ENCODE data around the gene RPL10A. TPM values are rescaled to one million over a fixed set of nuclear protein-coding genes. Genes with fewer than 3 reads are reported as not detected.
A peak's percentile ranks its signal among the peaks of the same experiment; 100 is the strongest.

RPL10A gene
- total RNA-seq, 1 experiment from 2014 or later = 983 TPM

DNA sequence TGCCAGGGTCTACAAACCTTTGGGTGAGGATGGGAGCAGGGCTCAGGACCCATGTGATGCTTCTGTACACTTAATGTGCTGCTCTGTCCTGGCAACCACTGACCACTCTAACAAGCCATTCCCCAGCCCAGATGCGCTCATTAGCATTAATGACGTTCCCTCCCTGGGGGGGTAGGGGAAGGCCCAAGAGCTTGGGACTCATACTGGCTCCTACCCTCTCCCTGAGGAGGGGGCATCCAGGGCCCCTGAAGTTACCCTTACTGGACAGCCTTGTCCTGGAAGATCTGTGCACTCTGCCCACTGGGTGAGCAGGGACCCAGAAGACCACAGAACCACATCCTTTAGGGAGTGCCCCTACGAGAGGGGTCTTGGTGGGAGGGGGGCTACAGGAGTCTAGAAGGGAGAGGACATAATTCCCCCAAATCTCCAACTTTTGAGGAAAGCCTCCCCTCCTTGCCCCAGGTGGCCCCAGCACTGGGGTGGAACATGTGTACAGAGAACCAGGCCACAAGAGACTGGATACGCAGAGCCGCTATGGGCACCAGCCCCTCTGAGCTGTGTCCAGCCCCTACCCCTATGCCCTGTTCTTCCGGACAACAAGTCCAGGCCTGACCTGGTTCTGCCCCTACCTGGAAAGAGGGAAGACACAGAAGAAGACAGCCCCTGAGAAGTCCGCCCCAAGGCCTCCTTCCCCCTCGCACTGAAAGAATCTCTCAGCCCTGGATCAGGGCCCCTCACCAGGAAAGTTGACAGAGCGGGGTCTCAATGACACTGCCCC lies 27.2 kb downstream of the RPL10A start:
- H3K9me3 ChIP-seq (replicated peaks) = no peaks in the 10 kb centered on the region
- H3K4me1 ChIP-seq (replicated peaks) = peaks cover 71% of the 10 kb centered on the region
- peaks cover 19% of the 10 kb centered on the region for H3K36me3 ChIP-seq
- H3K4me3 ChIP-seq = peak overlapping the region; percentile 84
- no peaks in the 10 kb centered on the region for H3K27me3 ChIP-seq (replicated peaks)
- no peak for DNase-seq (ENCODE audit: low read depth in 1 of 2, low spot score in 2 of 2)
- H3K27ac ChIP-seq = peak overlapping the region; percentile 50

DNA sequence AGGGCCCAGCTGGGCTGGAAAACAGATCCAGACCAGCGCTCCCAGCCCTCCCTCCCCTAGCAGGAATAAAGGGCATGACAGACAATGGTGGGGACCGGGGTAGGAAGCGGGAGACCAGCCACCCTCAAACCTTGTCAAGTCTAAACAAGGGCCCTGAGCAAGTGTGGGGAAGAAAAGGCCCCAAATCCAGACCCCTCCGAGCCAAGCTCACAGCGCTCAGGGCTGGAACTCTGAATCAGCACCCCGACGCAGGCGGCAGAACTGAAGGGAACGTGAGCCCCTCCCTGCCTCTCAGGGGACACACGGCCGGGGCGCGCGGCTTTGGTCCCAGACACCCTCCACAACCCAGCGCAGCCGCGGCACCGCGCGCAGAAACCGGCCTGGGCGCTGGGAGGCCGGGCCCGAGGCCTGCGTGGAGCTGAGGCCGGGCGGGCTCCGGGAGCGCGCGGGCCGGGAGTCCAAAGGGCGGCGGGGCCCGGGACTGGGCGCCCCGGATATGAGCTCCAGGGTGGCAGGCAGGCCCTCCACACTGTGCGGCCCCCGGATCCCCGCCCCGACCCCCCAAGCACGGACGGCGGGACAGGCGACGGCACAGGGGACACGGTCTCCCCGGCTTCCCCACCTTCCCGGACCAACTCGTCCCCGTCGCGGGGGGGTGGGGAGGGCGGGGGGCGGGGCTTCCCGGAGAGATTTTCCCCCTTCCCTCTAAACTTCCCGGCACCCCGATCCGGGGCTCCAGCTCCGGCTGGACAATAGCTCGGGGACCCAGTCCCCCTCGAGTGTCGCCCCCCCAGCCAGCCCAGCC lies 28.0 kb downstream of the RPL10A start:
- H3K27me3 ChIP-seq (replicated peaks) = no peaks in the 10 kb centered on the region
- peak in 1 of 2 experiments; percentile 66 for DNase-seq (ENCODE audit: low read depth in 1 of 2, low spot score in 2 of 2)
- peaks cover 19% of the 10 kb centered on the region for H3K36me3 ChIP-seq
- H3K9me3 ChIP-seq (replicated peaks) = no peaks in the 10 kb centered on the region
- peak overlapping the region; percentile 84 for H3K4me3 ChIP-seq
- peak overlapping the region; percentile 50 for H3K27ac ChIP-seq
- peaks cover 63% of the 10 kb centered on the region for H3K4me1 ChIP-seq (replicated peaks)

DNA sequence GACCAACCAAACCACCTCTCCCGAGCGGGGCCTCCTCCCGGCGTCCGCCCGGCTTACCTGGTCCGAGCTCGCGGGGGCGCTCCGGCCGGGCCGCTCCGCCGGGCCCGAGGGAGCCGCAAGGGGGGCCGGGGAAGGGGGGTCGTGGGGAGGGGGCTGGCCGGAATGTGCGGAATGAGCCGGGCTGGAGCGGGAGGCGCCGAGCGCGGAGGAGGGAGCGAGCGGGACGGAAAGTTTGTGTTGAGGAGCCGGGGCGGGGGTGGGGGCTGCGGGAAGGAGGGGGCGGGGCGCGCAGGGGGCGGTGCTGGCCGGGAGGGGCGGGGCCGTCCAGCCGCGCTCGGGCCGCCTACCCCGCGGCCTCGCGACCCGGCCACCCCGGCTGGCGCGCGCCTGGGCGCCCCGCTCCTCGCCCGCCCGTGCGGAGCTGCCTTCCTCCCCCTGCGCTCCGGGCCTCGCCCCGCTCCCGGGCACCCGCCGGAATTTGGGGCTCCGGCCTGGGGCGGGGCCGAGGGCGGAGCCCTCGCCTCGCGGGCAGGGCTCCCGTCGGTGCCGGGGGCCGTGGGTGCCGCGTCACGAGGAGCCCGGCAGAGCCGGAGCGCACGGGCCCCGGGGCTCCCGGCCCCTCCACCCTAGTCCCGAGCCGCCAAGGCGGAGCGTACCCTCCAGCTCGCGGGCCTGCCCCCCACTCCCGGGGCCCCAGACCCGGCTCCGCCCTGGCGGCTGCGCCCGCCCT lies 28.8 kb downstream of the RPL10A start, which contains the start of gene TEAD3:
TEAD3 (minus strand) TSS at position 239 of the 730 bp plus-strand sequence.
- Histone ChIP-seq H3K4me3 (peak within 1 kb of the TSS; percentile 84), H3K9me3 (replicated peaks) (no peaks in the 10 kb centered on the region), H3K4me1 (replicated peaks) (peaks cover 55% of the 10 kb centered on the region), H3K27ac (peak within 1 kb of the TSS; percentile 76), H3K27me3 (replicated peaks) (no peaks in the 10 kb centered on the region), H3K36me3 (peaks cover 19% of the 10 kb centered on the region)
- peak in 1 of 2 experiments; percentile 74 for DNase-seq (ENCODE audit: low read depth in 1 of 2, low spot score in 2 of 2)

DNA sequence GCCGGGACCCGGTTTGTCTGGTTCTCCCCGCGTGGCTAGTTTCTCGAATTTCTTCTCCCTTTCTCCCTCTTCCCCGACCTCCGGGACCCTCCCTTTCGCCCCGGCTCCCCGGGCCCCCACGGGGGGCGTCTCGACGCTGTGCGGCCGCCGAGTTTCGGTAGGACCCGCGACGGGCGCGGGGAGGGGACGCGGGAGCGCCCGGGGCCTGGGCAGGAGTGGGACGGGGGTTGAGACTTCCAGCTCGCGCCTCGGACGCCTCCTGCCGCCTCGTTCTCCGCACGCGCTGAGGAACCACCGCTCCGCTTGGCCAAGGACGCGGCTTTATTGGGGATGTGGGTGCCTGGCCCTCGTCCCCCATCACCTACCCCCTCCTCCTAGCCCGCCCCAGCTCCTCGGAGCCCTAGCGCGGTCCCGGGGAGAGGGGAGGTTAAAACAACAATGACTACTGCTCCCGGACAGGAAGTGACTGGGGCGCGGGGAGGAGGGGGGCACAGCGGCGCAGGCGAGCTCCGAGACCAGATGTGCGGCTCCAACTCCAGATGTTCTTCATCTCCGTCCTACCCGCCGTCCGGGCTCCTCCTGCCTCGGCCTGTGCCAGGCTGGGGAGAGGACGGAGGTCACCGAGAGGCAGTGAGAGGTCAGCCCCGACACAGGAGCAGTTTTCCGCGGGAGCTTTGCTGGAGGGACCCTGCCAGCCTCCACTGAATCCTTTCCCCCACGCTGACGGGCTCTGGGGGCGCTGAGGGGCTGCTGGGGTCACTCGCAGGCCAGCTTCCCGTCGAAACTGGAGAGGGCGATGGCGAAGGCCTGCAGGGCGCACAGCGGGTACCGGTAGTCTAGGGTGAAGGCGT lies 29.6 kb downstream of the RPL10A start:
- peak; percentile 67 to 68 for DNase-seq (ENCODE audit: low read depth in 1 of 2, low spot score in 2 of 2)
- Histone ChIP-seq H3K4me3 (peak overlapping the region; percentile 84), H3K9me3 (replicated peaks) (no peaks in the 10 kb centered on the region), H3K36me3 (peaks cover 19% of the 10 kb centered on the region), H3K4me1 (replicated peaks) (peaks cover 48% of the 10 kb centered on the region), H3K27me3 (replicated peaks) (no peaks in the 10 kb centered on the region), H3K27ac (peak overlapping the region; percentile 76)

DNA sequence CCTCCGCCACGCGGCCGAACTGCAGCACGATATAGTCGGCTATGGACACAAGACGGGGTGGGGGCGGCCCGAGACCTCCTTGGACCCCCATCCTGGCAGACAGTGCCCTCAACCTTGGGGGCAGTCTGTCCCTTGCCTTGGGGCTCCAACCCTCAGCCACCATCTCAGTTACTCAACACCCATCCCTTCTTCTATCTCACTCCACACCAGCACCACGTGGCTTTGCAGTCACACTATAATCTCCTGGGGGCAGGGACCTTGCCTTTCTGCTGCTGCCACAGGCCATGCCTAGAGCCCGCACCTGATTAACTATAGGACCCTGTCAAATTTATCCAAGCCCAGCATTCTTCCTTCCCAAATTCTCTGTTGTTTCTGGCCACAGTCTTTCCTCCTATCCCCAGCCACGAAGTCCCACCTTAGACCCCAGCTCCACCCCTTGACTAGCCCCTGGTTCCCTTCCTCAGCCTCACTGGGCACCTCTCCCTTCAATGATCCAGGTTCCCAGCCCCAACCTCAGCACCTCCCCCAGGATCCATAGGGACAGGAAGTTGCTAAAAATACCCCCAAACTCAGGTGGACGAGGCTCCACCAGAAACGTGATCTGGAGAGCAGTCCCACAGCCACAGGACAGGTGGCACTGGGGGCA lies 30.3 kb downstream of the RPL10A start:
- H3K4me1 ChIP-seq (replicated peaks) = peaks cover 40% of the 10 kb centered on the region
- H3K27ac ChIP-seq = no peak overlapping the region
- H3K27me3 ChIP-seq (replicated peaks) = no peaks in the 10 kb centered on the region
- H3K4me3 ChIP-seq = peak overlapping the region; percentile 84
- peaks cover 14% of the 10 kb centered on the region for H3K36me3 ChIP-seq
- H3K9me3 ChIP-seq (replicated peaks) = no peaks in the 10 kb centered on the region
- DNase-seq (ENCODE audit: low read depth in 1 of 2, low spot score in 2 of 2) = no peak

DNA sequence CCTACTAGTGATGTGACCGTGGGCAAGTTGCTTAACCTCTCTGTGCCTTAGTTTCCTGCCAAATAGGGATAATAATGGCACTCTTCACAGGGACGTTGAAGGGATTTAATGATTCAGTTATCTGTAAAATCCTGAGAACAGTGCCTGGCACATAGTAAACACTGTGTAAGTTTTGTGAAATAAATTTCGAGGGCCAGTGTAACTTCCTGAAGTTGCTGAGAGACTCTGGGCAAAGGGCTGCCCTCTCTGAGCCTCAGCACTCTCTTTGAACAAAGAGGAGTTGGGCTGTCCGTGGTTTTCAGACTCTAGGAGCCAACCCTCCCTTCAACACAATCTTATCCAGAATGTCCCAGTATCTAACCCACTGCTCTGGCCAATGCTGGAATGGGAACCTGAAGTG lies 31.2 kb downstream of the RPL10A start:
- H3K9me3 ChIP-seq (replicated peaks) = no peaks in the 10 kb centered on the region
- H3K27me3 ChIP-seq (replicated peaks) = no peaks in the 10 kb centered on the region
- peaks cover 9% of the 10 kb centered on the region for H3K36me3 ChIP-seq
- DNase-seq (ENCODE audit: low read depth in 1 of 2, low spot score in 2 of 2) = no peak
- no peak overlapping the region for H3K27ac ChIP-seq
- peaks cover 32% of the 10 kb centered on the region for H3K4me1 ChIP-seq (replicated peaks)
- no peak overlapping the region for H3K4me3 ChIP-seq

DNA sequence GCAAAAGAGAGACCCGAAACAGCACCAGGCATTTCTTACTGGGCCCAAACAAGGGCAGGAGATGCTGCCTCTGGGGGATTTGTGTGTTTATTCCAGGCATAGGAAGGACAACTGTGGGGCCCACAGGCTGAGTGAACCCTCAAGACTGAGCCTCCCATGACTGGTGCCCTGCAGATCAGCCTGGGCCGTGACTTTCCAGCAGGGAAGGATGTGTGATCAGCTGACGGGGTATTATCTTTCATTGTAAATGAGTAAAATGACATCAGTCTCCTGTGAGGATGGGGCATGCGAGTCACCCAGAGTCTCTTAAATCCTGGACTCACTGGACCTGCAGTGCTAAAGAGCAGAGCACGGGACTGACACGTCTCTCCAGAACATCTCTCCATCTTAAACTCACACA lies 32.6 kb downstream of the RPL10A start:
- Histone ChIP-seq H3K4me1 (replicated peaks) (peaks cover 18% of the 10 kb centered on the region), H3K27me3 (replicated peaks) (no peaks in the 10 kb centered on the region), H3K4me3 (no peak overlapping the region), H3K9me3 (replicated peaks) (no peaks in the 10 kb centered on the region), H3K27ac (no peak overlapping the region), H3K36me3 (peaks cover 9% of the 10 kb centered on the region)
- no peak for DNase-seq (ENCODE audit: low read depth in 1 of 2, low spot score in 2 of 2)

DNA sequence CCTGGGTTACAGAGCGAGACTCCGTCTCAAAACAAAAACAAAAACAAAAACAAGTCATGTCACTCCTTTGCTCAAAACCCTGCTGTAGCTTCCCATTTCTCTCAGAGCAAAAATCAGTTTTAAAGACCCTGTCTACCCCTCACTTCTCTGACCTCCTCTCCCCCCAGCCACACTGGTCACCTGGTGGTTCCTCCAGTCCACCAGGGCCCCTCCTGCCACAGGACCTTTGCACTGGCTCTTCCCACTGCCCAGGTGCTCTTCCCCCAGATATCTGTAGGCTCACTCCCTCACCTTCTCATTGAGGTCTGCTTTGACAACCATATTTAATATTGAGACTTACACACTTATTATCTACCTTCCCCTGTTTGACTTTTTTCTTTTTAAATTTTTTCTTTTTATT lies 33.6 kb downstream of the RPL10A start:
- no peak for DNase-seq (ENCODE audit: low read depth in 1 of 2, low spot score in 2 of 2)
- peaks cover 5% of the 10 kb centered on the region for H3K36me3 ChIP-seq
- peaks cover 13% of the 10 kb centered on the region for H3K4me1 ChIP-seq (replicated peaks)
- H3K27me3 ChIP-seq (replicated peaks) = no peaks in the 10 kb centered on the region
- no peak overlapping the region for H3K4me3 ChIP-seq
- H3K27ac ChIP-seq = no peak overlapping the region
- no peaks in the 10 kb centered on the region for H3K9me3 ChIP-seq (replicated peaks)

DNA sequence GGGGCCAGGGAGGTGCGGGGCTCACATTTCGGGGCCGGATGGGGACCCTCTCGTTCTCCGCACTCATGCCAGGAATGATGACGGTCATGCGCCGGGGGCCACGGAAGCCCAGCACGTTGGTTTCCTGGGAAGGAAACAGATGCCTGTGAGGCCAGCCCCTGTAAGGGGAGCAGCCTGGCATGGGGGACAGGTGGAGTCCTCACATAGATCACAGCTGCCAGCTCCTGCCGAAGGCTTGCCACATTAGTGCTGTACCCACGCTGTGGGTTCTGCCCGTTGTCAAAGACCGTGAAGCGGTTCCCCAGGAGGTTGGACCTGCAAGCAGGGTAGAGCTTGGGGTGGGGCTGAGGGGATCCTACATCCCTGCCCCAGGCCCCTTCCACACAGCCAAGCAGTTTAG lies 35.3 kb downstream of the RPL10A start:
- no peak for DNase-seq (ENCODE audit: low read depth in 1 of 2, low spot score in 2 of 2)
- Histone ChIP-seq H3K4me1 (replicated peaks) (no peaks in the 10 kb centered on the region; the same call in 1 of the 2 replicates), H3K27me3 (replicated peaks) (no peaks in the 10 kb centered on the region), H3K27ac (no peak overlapping the region), H3K9me3 (replicated peaks) (no peaks in the 10 kb centered on the region), H3K4me3 (no peak overlapping the region), H3K36me3 (no peaks in the 10 kb centered on the region)

DNA sequence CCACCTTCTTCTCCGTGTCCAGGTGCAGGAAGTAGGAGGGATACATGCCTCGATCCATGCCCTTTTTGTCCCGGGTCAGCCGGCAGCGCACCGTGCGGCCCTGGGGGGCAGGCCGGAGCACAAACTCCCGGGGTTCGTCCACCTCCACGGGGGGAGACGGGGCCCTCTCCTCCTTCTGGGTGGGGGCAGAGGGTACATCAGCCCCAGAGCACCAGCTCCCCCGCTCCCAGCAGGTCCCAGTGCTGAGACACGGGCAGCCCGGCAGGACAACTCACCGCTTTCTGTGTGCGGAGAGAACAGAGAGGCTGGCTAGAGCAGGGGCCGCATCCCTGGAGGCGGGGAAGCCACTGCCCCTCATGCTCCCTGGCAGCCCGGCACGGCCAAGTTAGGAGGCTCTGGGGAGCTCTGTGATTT lies 37.8 kb downstream of the RPL10A start:
- Histone ChIP-seq H3K4me3 (no peak overlapping the region), H3K4me1 (replicated peaks) (no peaks in the 10 kb centered on the region), H3K27me3 (replicated peaks) (no peaks in the 10 kb centered on the region), H3K9me3 (replicated peaks) (no peaks in the 10 kb centered on the region), H3K36me3 (no peaks in the 10 kb centered on the region), H3K27ac (no peak overlapping the region)
- no peak for DNase-seq (ENCODE audit: low read depth in 1 of 2, low spot score in 2 of 2)

DNA sequence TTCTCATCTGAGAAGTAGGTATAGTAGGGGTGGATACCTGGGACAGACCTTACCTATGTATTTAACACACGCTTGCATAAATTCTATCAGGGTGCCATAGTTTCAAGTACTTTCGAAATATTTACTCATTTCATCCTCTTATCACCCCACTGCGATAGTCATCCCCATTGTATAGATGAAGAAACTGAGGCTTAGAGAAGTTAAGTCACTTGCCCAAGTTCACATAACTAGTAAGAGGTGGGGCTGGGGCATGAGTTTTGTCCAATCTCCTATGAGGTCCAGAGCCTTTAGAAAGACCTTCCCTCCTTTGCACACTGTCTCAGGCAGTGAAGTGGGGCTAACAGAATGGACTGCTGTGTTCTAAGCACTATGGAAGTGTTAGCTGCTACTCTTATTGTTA lies 38.3 kb downstream of the RPL10A start:
- no peaks in the 10 kb centered on the region for H3K27me3 ChIP-seq (replicated peaks)
- no peak overlapping the region for H3K27ac ChIP-seq
- no peaks in the 10 kb centered on the region for H3K4me1 ChIP-seq (replicated peaks)
- H3K4me3 ChIP-seq = no peak overlapping the region
- no peaks in the 10 kb centered on the region for H3K36me3 ChIP-seq
- DNase-seq (ENCODE audit: low read depth in 1 of 2, low spot score in 2 of 2) = no peak
- no peaks in the 10 kb centered on the region for H3K9me3 ChIP-seq (replicated peaks)

DNA sequence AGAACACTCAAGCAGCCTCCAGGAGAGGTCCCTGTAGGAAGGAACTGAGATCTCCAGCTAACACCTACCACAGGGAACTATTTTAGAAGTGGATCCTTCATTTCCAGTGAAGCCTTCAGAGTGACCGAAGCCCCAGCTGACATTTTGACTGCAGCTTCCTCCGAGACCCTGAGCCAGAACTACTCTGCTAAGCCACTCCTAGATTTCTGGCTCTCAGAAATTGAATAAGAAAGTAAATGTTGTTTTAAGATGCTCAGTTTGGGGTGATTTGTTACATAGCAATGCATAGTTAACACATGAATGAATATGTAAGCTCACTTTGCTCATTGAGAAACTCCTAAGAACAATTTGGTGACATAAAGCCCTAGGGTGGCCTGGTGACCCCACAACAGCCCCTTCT lies 39.0 kb downstream of the RPL10A start:
- no peak overlapping the region for H3K4me3 ChIP-seq
- no peaks in the 10 kb centered on the region for H3K36me3 ChIP-seq
- no peak overlapping the region for H3K27ac ChIP-seq
- no peaks in the 10 kb centered on the region for H3K27me3 ChIP-seq (replicated peaks)
- H3K4me1 ChIP-seq (replicated peaks) = no peaks in the 10 kb centered on the region
- no peak for DNase-seq (ENCODE audit: low read depth in 1 of 2, low spot score in 2 of 2)
- H3K9me3 ChIP-seq (replicated peaks) = no peaks in the 10 kb centered on the region

DNA sequence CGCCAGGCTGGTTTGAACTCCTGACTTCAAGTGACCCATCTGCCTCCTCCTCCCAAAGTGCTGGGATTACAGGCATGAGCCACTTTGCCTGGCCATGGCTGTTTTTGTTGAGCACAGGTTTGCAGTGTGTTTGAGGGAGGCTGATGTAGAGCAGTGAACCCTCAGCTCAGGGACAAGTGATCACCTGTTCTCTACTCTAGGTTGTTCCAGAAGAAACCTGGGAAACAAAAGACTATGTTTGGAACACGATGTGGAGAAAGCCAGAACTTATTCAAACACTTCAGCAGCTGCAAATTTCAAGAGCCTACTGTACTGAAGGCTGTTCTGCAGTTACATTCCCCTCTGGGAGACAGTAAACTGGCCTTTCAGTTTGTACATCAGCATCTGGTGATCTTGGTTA lies 39.8 kb downstream of the RPL10A start:
- no peaks in the 10 kb centered on the region for H3K9me3 ChIP-seq (replicated peaks)
- H3K27ac ChIP-seq = no peak overlapping the region
- H3K36me3 ChIP-seq = no peaks in the 10 kb centered on the region
- H3K27me3 ChIP-seq (replicated peaks) = no peaks in the 10 kb centered on the region
- no peaks in the 10 kb centered on the region for H3K4me1 ChIP-seq (replicated peaks)
- DNase-seq (ENCODE audit: low read depth in 1 of 2, low spot score in 2 of 2) = no peak
- no peak overlapping the region for H3K4me3 ChIP-seq

Data from SJSA1 (cell line).